Endothelial cell (in vitro differentiated cells): ENCODE results near the gene CMIP. TPM values are rescaled to one million over a fixed set of nuclear protein-coding genes. Genes with fewer than 3 reads are reported as not detected.

Experiments
- DNase-seq: peaks from one replicate; pipeline ENCODE4 v3.0.0; 2021; ENCODE audit warnings: low spot score
- H3K27ac Mint-ChIP-seq: one replicate; pipeline ENCODE4 v1.8.0; 2021; ENCODE audit warnings: mixed read lengths, inconsistent platforms; ENCODE audit not compliant: unreplicated experiment
- H3K27me3 Mint-ChIP-seq: one replicate; pipeline ENCODE4 v1.8.0; 2021; ENCODE audit warnings: mild to moderate bottlenecking, moderate library complexity, mixed read lengths, inconsistent platforms; ENCODE audit not compliant: unreplicated experiment
- H3K36me3 Mint-ChIP-seq: one replicate; pipeline ENCODE4 v1.8.0; 2021; ENCODE audit warnings: mild to moderate bottlenecking, low read depth, mixed read lengths, inconsistent platforms; ENCODE audit not compliant: unreplicated experiment
- H3K4me1 Mint-ChIP-seq: one replicate; pipeline ENCODE4 v1.8.0; 2021; ENCODE audit warnings: mild to moderate bottlenecking, mixed read lengths, inconsistent platforms; ENCODE audit not compliant: unreplicated experiment
- H3K4me3 Mint-ChIP-seq: one replicate; pipeline ENCODE4 v1.8.0; 2021; ENCODE audit warnings: mild to moderate bottlenecking, mixed read lengths, inconsistent platforms; ENCODE audit not compliant: unreplicated experiment
- H3K9me3 Mint-ChIP-seq: one replicate; pipeline ENCODE4 v1.8.0; 2021; ENCODE audit warnings: mixed read lengths, inconsistent platforms; ENCODE audit not compliant: unreplicated experiment
- CTCF ChIP-seq: fragments of 200-600 bp; sonication (generic); IDR thresholded peaks from one replicate; pipeline ENCODE4 v1.5.0; 2021; ENCODE audit warnings: antibody characterized with exemption; ENCODE audit not compliant: unreplicated experiment
- total RNA-seq: library from RNA; stranded (reverse); fragmentation: NEBNext Ultra II Directional; extraction: Animal tissue kit (Norgen Biotek cat#: 25700); gene quantifications from one replicate; pipeline ENCODE4 v1.2.1, GENCODE V29; 2021; ENCODE audit not compliant: unreplicated experiment

Gene CMIP
- total RNA-seq, 1 donor from 2014 or later = 98.9 TPM

GRCh38 chr16:81680444-81681275 is 236.1 kb downstream of the CMIP start:
- H3K36me3 Mint-ChIP-seq = peaks cover 37% of the 10 kb centered on the region
- no peaks in the 10 kb centered on the region for H3K9me3 Mint-ChIP-seq
- no peak for DNase-seq
- TF ChIP-seq CTCF = no peak
- H3K27me3 Mint-ChIP-seq = peaks cover 24% of the 10 kb centered on the region
- H3K4me3 Mint-ChIP-seq = no peak overlapping the region
- no peak overlapping the region for H3K27ac Mint-ChIP-seq
- H3K4me1 Mint-ChIP-seq = no peaks in the 10 kb centered on the region

DNA sequence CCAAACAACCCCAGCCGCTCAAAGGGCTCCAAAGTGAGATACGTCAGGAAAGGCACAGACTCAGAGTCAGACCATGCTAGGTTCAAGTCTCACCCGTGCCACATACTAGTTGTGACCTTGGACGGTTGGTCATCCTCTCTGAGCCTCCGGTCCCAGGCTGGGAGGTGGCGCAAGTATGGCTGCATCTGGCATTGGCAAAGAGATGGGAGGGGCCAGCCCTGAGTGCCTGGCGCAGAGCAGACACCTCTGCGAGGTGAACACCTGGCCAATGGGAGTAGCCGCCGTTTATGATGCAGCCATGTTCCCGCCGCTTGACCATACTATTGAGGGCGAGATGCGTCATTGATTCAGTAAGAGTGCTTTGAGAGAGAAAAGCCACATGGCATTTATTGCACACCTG is 236.7 kb downstream of the CMIP start:
- Mint-ChIP-seq H3K4me1 (peaks cover 6% of the 10 kb centered on the region), H3K9me3 (no peaks in the 10 kb centered on the region), H3K27me3 (peaks cover 27% of the 10 kb centered on the region), H3K4me3 (no peak overlapping the region), H3K36me3 (peaks cover 39% of the 10 kb centered on the region), H3K27ac (no peak overlapping the region)
- DNase-seq = no peak
- no peak for TF ChIP-seq CTCF

- no peak for DNase-seq
- H3K9me3 Mint-ChIP-seq = no peaks in the 10 kb centered on the region
- no peak for TF ChIP-seq CTCF
- no peak overlapping the region for H3K4me3 Mint-ChIP-seq
- H3K4me1 Mint-ChIP-seq = peaks cover 10% of the 10 kb centered on the region
- peaks cover 24% of the 10 kb centered on the region for H3K36me3 Mint-ChIP-seq
- no peak overlapping the region for H3K27ac Mint-ChIP-seq
- peaks cover 7% of the 10 kb centered on the region for H3K27me3 Mint-ChIP-seq
Measured at GRCh38 chr16:81684242-81684837, 239.7 kb downstream of the CMIP start.

GRCh38 chr16:81684901-81685300 is 240.3 kb downstream of the CMIP start:
- peaks cover 21% of the 10 kb centered on the region for H3K36me3 Mint-ChIP-seq
- no peak overlapping the region for H3K27ac Mint-ChIP-seq
- H3K9me3 Mint-ChIP-seq = no peaks in the 10 kb centered on the region
- peaks cover 10% of the 10 kb centered on the region for H3K4me1 Mint-ChIP-seq
- no peak for TF ChIP-seq CTCF
- no peak for DNase-seq
- no peak overlapping the region for H3K4me3 Mint-ChIP-seq
- peaks cover 7% of the 10 kb centered on the region for H3K27me3 Mint-ChIP-seq
